Neural progenitor cell (in vitro differentiated cells): ENCODE data around the gene CNTROB. TPM values are rescaled to one million over a fixed set of nuclear protein-coding genes. Genes with fewer than 3 reads are reported as not detected.
A peak's percentile ranks its signal among the peaks of the same experiment; 100 is the strongest.

Source experiments
- DNase-seq: peaks from one replicate; pipeline ENCODE4 v3.0.0-alpha.2; 2016; ENCODE audit warnings: low spot score
- H2AFZ ChIP-seq: fragments of 200-600 bp; sonication (generic); replicated peaks from 2 replicates; pipeline ENCODE4 v1.6.1; 2016; ENCODE audit warnings: antibody characterized with exemption
- H3F3A ChIP-seq: fragments of 200-600 bp; sonication (generic); 2 replicates; pipeline ENCODE4 v1.6.1; 2016; ENCODE audit warnings: antibody characterized with exemption, low read depth
- H3K27ac ChIP-seq: fragments of 200-600 bp; sonication (generic); 2 replicates; pipeline ENCODE4 v1.5.1; 2016; ENCODE audit warnings: mild to moderate bottlenecking
- H3K27me3 ChIP-seq: fragments of 200-600 bp; sonication (generic); 2 replicates; pipeline ENCODE4 v1.6.1; 2016; ENCODE audit warnings: mild to moderate bottlenecking, moderate library complexity
- H3K36me3 ChIP-seq: fragments of 200-600 bp; sonication (generic); 2 replicates; pipeline ENCODE4 v1.5.1; 2016
- H3K4me1 ChIP-seq: fragments of 200-600 bp; sonication (generic); 2 replicates; pipeline ENCODE4 v1.6.1; 2016; ENCODE audit warnings: mixed run types
- H3K4me2 ChIP-seq: fragments of 200-600 bp; sonication (generic); 2 replicates; pipeline ENCODE4 v1.6.1; 2016
- H3K4me3 ChIP-seq: fragments of 200-600 bp; sonication (generic); 2 replicates; pipeline ENCODE4 v1.5.1; 2016
- H3K79me2 ChIP-seq: fragments of 200-600 bp; sonication (generic); 2 replicates; pipeline ENCODE4 v1.6.1; 2016; ENCODE audit warnings: low read depth
- H3K9ac ChIP-seq: fragments of 200-600 bp; sonication (generic); 2 replicates; pipeline ENCODE4 v1.6.1; 2016
- H3K9me3 ChIP-seq: fragments of 200-600 bp; sonication (generic); 2 replicates; pipeline ENCODE4 v1.5.1; 2016; ENCODE audit warnings: low read depth
- H4K20me1 ChIP-seq: fragments of 200-600 bp; sonication (generic); 2 replicates; pipeline ENCODE4 v1.6.1; 2016; ENCODE audit warnings: low read depth
- H3K27ac Mint-ChIP-seq: 3 replicates; pipeline ENCODE4 v1.8.0; 2021; ENCODE audit warnings: mixed read lengths
- H3K27me3 Mint-ChIP-seq: 2 replicates; pipeline ENCODE4 v1.8.0; 2022; ENCODE audit warnings: low read depth, mild to moderate bottlenecking, inconsistent platforms, moderate library complexity, mixed read lengths; ENCODE audit not compliant: insufficient read depth
- H3K36me3 Mint-ChIP-seq: 3 replicates; pipeline ENCODE4 v1.8.0; 2021; ENCODE audit warnings: mixed read lengths
- H3K4me1 Mint-ChIP-seq: 3 replicates; pipeline ENCODE4 v1.8.0; 2021; ENCODE audit warnings: mixed read lengths
- H3K4me3 Mint-ChIP-seq: 3 replicates; pipeline ENCODE4 v1.8.0; 2021; ENCODE audit warnings: mild to moderate bottlenecking, moderate library complexity, mixed read lengths
- H3K9me3 Mint-ChIP-seq: 3 replicates; pipeline ENCODE4 v1.8.0; 2020; ENCODE audit warnings: mixed read lengths
- CTCF ChIP-seq: fragments of 200-600 bp; sonication (generic); IDR thresholded peaks from 2 replicates; pipeline ENCODE4 v1.5.1; 2017; ENCODE audit warnings: antibody characterized with exemption, mild to moderate bottlenecking
- EZH2 ChIP-seq: fragments of 200-600 bp; sonication (generic); IDR thresholded peaks from 2 replicates; pipeline ENCODE4 v1.6.1; 2017; ENCODE audit warnings: antibody characterized with exemption, mild to moderate bottlenecking, moderate library complexity
- EZH2phosphoT487 ChIP-seq: fragments of 200-600 bp; sonication (generic); IDR thresholded peaks from 2 replicates; pipeline ENCODE4 v1.6.1; 2017; ENCODE audit warnings: antibody characterized with exemption
- total RNA-seq: library from RNA; depleted of rRNA; stranded (reverse); fragments of >200 nt; gene quantifications from 2 replicates; pipeline ENCODE4 v1.2.3, GENCODE V29; 2015; ENCODE audit warnings: low replicate concordance

Gene CNTROB
- total RNA-seq, 1 donor from 2014 or later = 21.2 TPM

- Mint-ChIP-seq H3K4me1 (peaks cover 19% of the 10 kb centered on the region), H3K27me3 (peaks cover 11% of the 10 kb centered on the region), H3K9me3 (no peaks in the 10 kb centered on the region), H3K27ac (peak overlapping the region; percentile 20), H3K36me3 (no peaks in the 10 kb centered on the region), H3K4me3 (peak overlapping the region; percentile 83)
- TF ChIP-seq EZH2 = no peak
- no peak for TF ChIP-seq CTCF
- TF ChIP-seq EZH2phosphoT487 = no peak
- no peak for DNase-seq
- Histone ChIP-seq H3K27me3 (peaks cover 68% of the 10 kb centered on the region), H4K20me1 (peaks cover 3% of the 10 kb centered on the region), H3K4me2 (peak overlapping the region; percentile 70), H3K4me3 (peak overlapping the region; percentile 35), H3K9me3 (no peaks in the 10 kb centered on the region), H3K27ac (no peak overlapping the region), H3K4me1 (peaks cover 4% of the 10 kb centered on the region), H3K36me3 (no peaks in the 10 kb centered on the region), H3F3A (peaks cover 22% of the 10 kb centered on the region), H2AFZ (peak overlapping the region; percentile 88), H3K9ac (no peak overlapping the region), H3K79me2 (no peaks in the 10 kb centered on the region)
Measured at GRCh38 chr17:7916385-7916682, 15.7 kb upstream of the CNTROB start.

GRCh38 chr17:7916808-7917207, 15.2 kb upstream of the CNTROB start:
- Histone ChIP-seq H3K4me2 (no peak overlapping the region), H3K4me3 (no peak overlapping the region), H3K9ac (no peak overlapping the region), H3K9me3 (no peaks in the 10 kb centered on the region), H3K4me1 (peaks cover 4% of the 10 kb centered on the region), H3K36me3 (no peaks in the 10 kb centered on the region), H2AFZ (no peak overlapping the region), H3K27ac (no peak overlapping the region), H3K27me3 (peaks cover 72% of the 10 kb centered on the region), H3F3A (peaks cover 22% of the 10 kb centered on the region), H3K79me2 (no peaks in the 10 kb centered on the region), H4K20me1 (peaks cover 3% of the 10 kb centered on the region)
- peaks cover 19% of the 10 kb centered on the region for H3K4me1 Mint-ChIP-seq
- no peaks in the 10 kb centered on the region for H3K9me3 Mint-ChIP-seq
- H3K36me3 Mint-ChIP-seq = no peaks in the 10 kb centered on the region
- TF ChIP-seq EZH2 (no peak), CTCF (no peak), EZH2phosphoT487 (no peak)
- DNase-seq = no peak
- H3K27ac Mint-ChIP-seq = peak overlapping the region; percentile 20
- H3K27me3 Mint-ChIP-seq = peaks cover 11% of the 10 kb centered on the region
- peak overlapping the region; percentile 83 for H3K4me3 Mint-ChIP-seq

GRCh38 chr17:7922269-7922844, 9.6 kb upstream of the CNTROB start:
- Histone ChIP-seq H3K9ac (no peak overlapping the region), H3K4me3 (no peak overlapping the region), H3K79me2 (no peaks in the 10 kb centered on the region), H4K20me1 (no peaks in the 10 kb centered on the region), H3K4me1 (peaks cover 4% of the 10 kb centered on the region), H2AFZ (peak overlapping the region; percentile 84), H3K4me2 (peak overlapping the region; percentile 71), H3K36me3 (no peaks in the 10 kb centered on the region), H3F3A (peaks cover 14% of the 10 kb centered on the region), H3K9me3 (no peaks in the 10 kb centered on the region), H3K27me3 (peaks cover 87% of the 10 kb centered on the region), H3K27ac (no peak overlapping the region)
- DNase-seq = no peak
- Mint-ChIP-seq H3K27ac (peak overlapping the region; percentile 22), H3K36me3 (peaks cover 6% of the 10 kb centered on the region), H3K27me3 (peaks cover 13% of the 10 kb centered on the region), H3K4me1 (peaks cover 5% of the 10 kb centered on the region), H3K9me3 (no peaks in the 10 kb centered on the region), H3K4me3 (peak overlapping the region; percentile 43)
- TF ChIP-seq CTCF (no peak), EZH2 (no peak)
